ENCODE results near the gene SSR4.

SSR4 gene

GRCh38 chrX:153780678-153781427 is 13.6 kb upstream of the SSR4 start, which contains the start of gene SRPK3:
Gene SRPK3, plus strand, starts transcription at chrX:153781041. Its CDS starts 46 bp downstream, at chrX:153781087.
- Histone ChIP-seq H3K9ac (ENCODE audit: low read length in 5 of 5) (no peak within 1 kb of the TSS), H3K27me3 (ENCODE audit: control insufficient read depth in 5 of 5, insufficient read depth in 4 of 5, low read length in 5 of 5) (peaks cover 7 to 26% (median 17%) of the 10 kb centered on the region in 5 donors), H3K9me3 (ENCODE audit: control insufficient read depth in 5 of 5, low read length in 5 of 5) (no peaks in the 10 kb centered on the region), H3K4me3 (ENCODE audit: low read depth in 1 of 5, low read length in 5 of 5) (no peak within 1 kb of the TSS), H3K27ac (ENCODE audit: low read depth, low read length) (no peak within 1 kb of the TSS), H3K4me1 (ENCODE audit: control insufficient read depth in 5 of 5, insufficient read depth in 5 of 5, low read length in 5 of 5) (peaks cover 0 to 22% (median 10%) of the 10 kb centered on the region in 5 donors), H3K36me3 (ENCODE audit: control insufficient read depth in 5 of 5, insufficient read depth in 5 of 5, low read length in 5 of 5) (peaks cover 0 to 19% (median 10%) of the 10 kb centered on the region in 5 donors)

GRCh38 chrX:153781428-153782047 is 12.9 kb upstream of the SSR4 start:
- no peaks in the 10 kb centered on the region for H3K9me3 ChIP-seq (ENCODE audit: control insufficient read depth in 5 of 5, low read length in 5 of 5)
- peaks cover 7 to 26% (median 17%) of the 10 kb centered on the region in 5 donors for H3K27me3 ChIP-seq (ENCODE audit: control insufficient read depth in 5 of 5, insufficient read depth in 4 of 5, low read length in 5 of 5)
- peaks cover 0 to 25% (median 16%) of the 10 kb centered on the region in 5 donors for H3K36me3 ChIP-seq (ENCODE audit: control insufficient read depth in 5 of 5, insufficient read depth in 5 of 5, low read length in 5 of 5)
- no peak overlapping the region for H3K4me3 ChIP-seq (ENCODE audit: low read depth in 1 of 5, low read length in 5 of 5)
- H3K4me1 ChIP-seq (ENCODE audit: control insufficient read depth in 5 of 5, insufficient read depth in 5 of 5, low read length in 5 of 5), result peaks cover 0 to 22% (median 10%) of the 10 kb centered on the region in 5 donors
- H3K27ac ChIP-seq (ENCODE audit: low read depth, low read length), result no peak overlapping the region
- H3K9ac ChIP-seq (ENCODE audit: low read length in 5 of 5), result no peak overlapping the region

GRCh38 chrX:153782313-153782712 is 12.2 kb upstream of the SSR4 start:
- Histone ChIP-seq H3K4me1 (ENCODE audit: control insufficient read depth in 5 of 5, insufficient read depth in 5 of 5, low read length in 5 of 5) (peaks cover 0 to 22% (median 10%) of the 10 kb centered on the region in 5 donors), H3K27me3 (ENCODE audit: control insufficient read depth in 5 of 5, insufficient read depth in 4 of 5, low read length in 5 of 5) (peaks cover 7 to 26% (median 21%) of the 10 kb centered on the region in 5 donors), H3K9ac (ENCODE audit: low read length in 5 of 5) (no peak overlapping the region), H3K9me3 (ENCODE audit: control insufficient read depth in 5 of 5, low read length in 5 of 5) (no peaks in the 10 kb centered on the region), H3K4me3 (ENCODE audit: low read depth in 1 of 5, low read length in 5 of 5) (no peak overlapping the region), H3K27ac (ENCODE audit: low read depth, low read length) (no peak overlapping the region), H3K36me3 (ENCODE audit: control insufficient read depth in 5 of 5, insufficient read depth in 5 of 5, low read length in 5 of 5) (peaks cover 0 to 33% (median 23%) of the 10 kb centered on the region in 5 donors)

GRCh38 chrX:153782871-153783270 is 11.6 kb upstream of the SSR4 start:
- Histone ChIP-seq H3K27me3 (ENCODE audit: control insufficient read depth in 5 of 5, insufficient read depth in 4 of 5, low read length in 5 of 5) (peaks cover 7 to 26% (median 20%) of the 10 kb centered on the region in 5 donors), H3K9ac (ENCODE audit: low read length in 5 of 5) (no peak overlapping the region), H3K27ac (ENCODE audit: low read depth, low read length) (no peak overlapping the region), H3K36me3 (ENCODE audit: control insufficient read depth in 5 of 5, insufficient read depth in 5 of 5, low read length in 5 of 5) (peaks cover 0 to 39% (median 29%) of the 10 kb centered on the region in 5 donors), H3K9me3 (ENCODE audit: control insufficient read depth in 5 of 5, low read length in 5 of 5) (no peaks in the 10 kb centered on the region), H3K4me3 (ENCODE audit: low read depth in 1 of 5, low read length in 5 of 5) (no peak overlapping the region), H3K4me1 (ENCODE audit: control insufficient read depth in 5 of 5, insufficient read depth in 5 of 5, low read length in 5 of 5) (peaks cover 0 to 22% (median 10%) of the 10 kb centered on the region in 5 donors)

GRCh38 chrX:153783378-153784013 is 11.0 kb upstream of the SSR4 start:
- Histone ChIP-seq H3K4me1 (ENCODE audit: control insufficient read depth in 5 of 5, insufficient read depth in 5 of 5, low read length in 5 of 5) (peaks cover 0 to 22% (median 10%) of the 10 kb centered on the region in 5 donors), H3K27me3 (ENCODE audit: control insufficient read depth in 5 of 5, insufficient read depth in 4 of 5, low read length in 5 of 5) (peaks cover 7 to 24% (median 17%) of the 10 kb centered on the region in 5 donors), H3K36me3 (ENCODE audit: control insufficient read depth in 5 of 5, insufficient read depth in 5 of 5, low read length in 5 of 5) (peaks cover 0 to 45% (median 33%) of the 10 kb centered on the region in 5 donors), H3K4me3 (ENCODE audit: low read depth in 1 of 5, low read length in 5 of 5) (no peak overlapping the region), H3K9ac (ENCODE audit: low read length in 5 of 5) (no peak overlapping the region), H3K27ac (ENCODE audit: low read depth, low read length) (no peak overlapping the region), H3K9me3 (ENCODE audit: control insufficient read depth in 5 of 5, low read length in 5 of 5) (no peaks in the 10 kb centered on the region)

- Histone ChIP-seq H3K4me3 (ENCODE audit: low read depth in 1 of 5, low read length in 5 of 5) (no peak overlapping the region), H3K9ac (ENCODE audit: low read length in 5 of 5) (no peak overlapping the region), H3K4me1 (ENCODE audit: control insufficient read depth in 5 of 5, insufficient read depth in 5 of 5, low read length in 5 of 5) (peaks cover 0 to 22% (median 10%) of the 10 kb centered on the region in 5 donors), H3K27me3 (ENCODE audit: control insufficient read depth in 5 of 5, insufficient read depth in 4 of 5, low read length in 5 of 5) (peaks cover 7 to 23% (median 16%) of the 10 kb centered on the region in 5 donors), H3K9me3 (ENCODE audit: control insufficient read depth in 5 of 5, low read length in 5 of 5) (no peaks in the 10 kb centered on the region), H3K27ac (ENCODE audit: low read depth, low read length) (no peak overlapping the region), H3K36me3 (ENCODE audit: control insufficient read depth in 5 of 5, insufficient read depth in 5 of 5, low read length in 5 of 5) (peaks cover 0 to 53% (median 35%) of the 10 kb centered on the region in 5 donors)
Measured at GRCh38 chrX:153784325-153784967, 10.0 kb upstream of the SSR4 start.

GRCh38 chrX:153786669-153787068 is 7.8 kb upstream of the SSR4 start:
- peaks cover 0 to 20% (median 11%) of the 10 kb centered on the region in 5 donors for H3K4me1 ChIP-seq (ENCODE audit: control insufficient read depth in 5 of 5, insufficient read depth in 5 of 5, low read length in 5 of 5)
- H3K9ac ChIP-seq (ENCODE audit: low read length in 5 of 5), result no peak overlapping the region
- H3K27me3 ChIP-seq (ENCODE audit: control insufficient read depth in 5 of 5, insufficient read depth in 4 of 5, low read length in 5 of 5), result peaks cover 0 to 11% (median 3%) of the 10 kb centered on the region in 5 donors
- H3K36me3 ChIP-seq (ENCODE audit: control insufficient read depth in 5 of 5, insufficient read depth in 5 of 5, low read length in 5 of 5), result peaks cover 0 to 59% (median 43%) of the 10 kb centered on the region in 5 donors
- no peaks in the 10 kb centered on the region for H3K9me3 ChIP-seq (ENCODE audit: control insufficient read depth in 5 of 5, low read length in 5 of 5)
- H3K4me3 ChIP-seq (ENCODE audit: low read depth in 1 of 5, low read length in 5 of 5), result no peak overlapping the region
- H3K27ac ChIP-seq (ENCODE audit: low read depth, low read length), result no peak overlapping the region

- Histone ChIP-seq H3K27me3 (ENCODE audit: control insufficient read depth in 5 of 5, insufficient read depth in 4 of 5, low read length in 5 of 5) (peaks cover 0 to 10% (median 9%) of the 10 kb centered on the region in 5 donors), H3K4me1 (ENCODE audit: control insufficient read depth in 5 of 5, insufficient read depth in 5 of 5, low read length in 5 of 5) (peaks cover 0 to 33% (median 21%) of the 10 kb centered on the region in 5 donors), H3K4me3 (ENCODE audit: low read depth in 1 of 5, low read length in 5 of 5) (no peak overlapping the region), H3K9ac (ENCODE audit: low read length in 5 of 5) (no peak overlapping the region), H3K9me3 (ENCODE audit: control insufficient read depth in 5 of 5, low read length in 5 of 5) (peaks cover 0 to 13% (median 7%) of the 10 kb centered on the region in 5 donors), H3K36me3 (ENCODE audit: control insufficient read depth in 5 of 5, insufficient read depth in 5 of 5, low read length in 5 of 5) (peaks cover 0 to 51% (median 40%) of the 10 kb centered on the region in 5 donors), H3K27ac (ENCODE audit: low read depth, low read length) (no peak overlapping the region)
Measured at GRCh38 chrX:153789654-153790053, 4.8 kb upstream of the SSR4 start.

- H3K27me3 ChIP-seq (ENCODE audit: control insufficient read depth in 5 of 5, insufficient read depth in 4 of 5, low read length in 5 of 5), result peaks cover 0 to 10% (median 4%) of the 10 kb centered on the region in 5 donors
- H3K4me1 ChIP-seq (ENCODE audit: control insufficient read depth in 5 of 5, insufficient read depth in 5 of 5, low read length in 5 of 5), result peaks cover 0 to 49% (median 37%) of the 10 kb centered on the region in 5 donors
- H3K36me3 ChIP-seq (ENCODE audit: control insufficient read depth in 5 of 5, insufficient read depth in 5 of 5, low read length in 5 of 5), result peaks cover 0 to 36% (median 27%) of the 10 kb centered on the region in 5 donors
- H3K9ac ChIP-seq (ENCODE audit: low read length in 5 of 5), result no peak overlapping the region
- no peak overlapping the region for H3K27ac ChIP-seq (ENCODE audit: low read depth, low read length)
- no peak overlapping the region for H3K4me3 ChIP-seq (ENCODE audit: low read depth in 1 of 5, low read length in 5 of 5)
- peaks cover 0 to 20% (median 18%) of the 10 kb centered on the region in 5 donors for H3K9me3 ChIP-seq (ENCODE audit: control insufficient read depth in 5 of 5, low read length in 5 of 5)
Measured at GRCh38 chrX:153791104-153791852, 3.2 kb upstream of the SSR4 start.

Measured in subcutaneous abdominal adipose tissue (tissue), 5 donors.